GM19395 (cell line): ENCODE results near the gene STAC3.

Experiments
- ATAC-seq: cut with Tn5 transposase; IDR thresholded peaks from one replicate; pipeline ENCODE4 v1.9.1; 2021; ENCODE audit warnings: mild to moderate bottlenecking, moderate library complexity; ENCODE audit not compliant: unreplicated experiment

Gene STAC3

DNA sequence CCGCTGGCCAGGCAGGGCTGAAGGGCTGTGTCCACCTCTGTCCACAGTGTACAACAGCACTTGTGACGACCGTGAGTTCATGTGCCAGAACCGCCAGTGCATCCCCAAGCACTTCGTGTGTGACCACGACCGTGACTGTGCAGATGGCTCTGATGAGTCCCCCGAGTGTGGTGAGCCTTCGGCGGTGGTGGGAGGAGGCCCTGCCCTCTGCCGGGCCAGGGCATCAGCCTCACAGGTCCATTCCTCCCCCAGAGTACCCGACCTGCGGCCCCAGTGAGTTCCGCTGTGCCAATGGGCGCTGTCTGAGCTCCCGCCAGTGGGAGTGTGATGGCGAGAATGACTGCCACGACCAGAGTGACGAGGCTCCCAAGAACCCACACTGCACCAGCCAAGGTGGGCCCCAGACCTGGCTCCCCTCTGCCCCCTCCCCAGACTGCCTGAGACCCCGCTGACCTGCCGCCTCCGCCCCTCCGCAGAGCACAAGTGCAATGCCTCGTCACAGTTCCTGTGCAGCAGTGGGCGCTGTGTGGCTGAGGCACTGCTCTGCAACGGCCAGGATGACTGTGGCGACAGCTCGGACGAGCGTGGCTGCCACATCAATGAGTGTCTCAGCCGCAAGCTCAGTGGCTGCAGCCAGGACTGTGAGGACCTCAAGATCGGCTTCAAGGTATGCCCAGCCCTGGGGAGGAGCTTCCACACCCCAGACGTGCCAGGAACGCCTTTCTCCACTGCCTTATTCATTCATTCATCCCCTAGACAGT, 55.2 kb downstream of the STAC3 start:
- no peak for ATAC-seq

DNA sequence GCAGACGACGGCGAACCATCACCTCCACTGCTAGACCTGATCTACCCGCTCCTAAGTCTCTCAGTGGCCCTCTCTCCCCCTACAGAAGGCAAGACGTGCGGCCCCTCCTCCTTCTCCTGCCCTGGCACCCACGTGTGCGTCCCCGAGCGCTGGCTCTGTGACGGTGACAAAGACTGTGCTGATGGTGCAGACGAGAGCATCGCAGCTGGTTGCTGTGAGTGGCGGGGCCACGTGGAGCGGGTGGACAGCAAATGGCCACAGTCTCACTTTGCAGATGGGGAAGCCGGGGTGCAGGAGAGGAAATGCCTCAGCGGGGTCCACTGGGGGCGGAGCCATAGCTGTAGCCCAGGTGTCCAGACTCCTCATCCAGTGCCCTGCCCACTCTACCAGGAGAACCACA, 55.8 kb downstream of the STAC3 start:
- no peak for ATAC-seq

DNA sequence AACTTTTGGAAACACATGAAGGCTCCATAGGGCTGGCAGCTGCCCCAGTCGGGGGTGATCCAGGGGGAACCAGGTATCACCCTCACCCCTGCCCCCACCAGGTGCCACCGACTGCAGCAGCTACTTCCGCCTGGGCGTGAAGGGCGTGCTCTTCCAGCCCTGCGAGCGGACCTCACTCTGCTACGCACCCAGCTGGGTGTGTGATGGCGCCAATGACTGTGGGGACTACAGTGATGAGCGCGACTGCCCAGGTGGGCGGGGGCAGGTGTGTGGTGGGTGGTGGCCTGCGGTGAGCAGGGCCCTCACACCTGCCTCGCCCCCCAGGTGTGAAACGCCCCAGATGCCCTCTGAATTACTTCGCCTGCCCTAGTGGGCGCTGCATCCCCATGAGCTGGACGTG, 56.7 kb downstream of the STAC3 start:
- ATAC-seq: no peak

DNA sequence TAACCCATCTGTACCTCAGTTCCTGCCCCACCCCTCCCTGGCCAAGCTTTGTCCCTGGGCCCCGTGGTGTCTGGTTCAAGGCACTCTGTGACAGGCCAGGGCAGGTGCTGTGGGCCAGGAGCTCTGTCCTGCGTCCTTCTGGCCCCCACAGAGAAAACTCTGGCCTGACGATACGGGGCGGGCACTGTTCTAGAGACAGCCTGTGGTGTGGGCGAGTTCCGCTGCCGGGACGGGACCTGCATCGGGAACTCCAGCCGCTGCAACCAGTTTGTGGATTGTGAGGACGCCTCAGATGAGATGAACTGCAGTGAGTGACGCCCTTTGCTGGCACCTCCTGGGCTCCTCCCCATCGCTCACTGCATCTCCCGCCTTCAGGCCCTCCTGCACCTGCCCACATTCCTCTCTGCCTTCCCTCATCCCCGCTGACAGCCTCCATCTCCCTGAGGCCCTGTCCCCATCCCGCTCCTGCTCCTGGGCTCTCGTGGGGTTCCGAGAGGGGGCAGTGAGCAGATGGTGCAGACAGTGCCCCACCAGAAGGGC, 57.2 kb downstream of the STAC3 start:
- no peak for ATAC-seq
